ENCODE results near the gene GNAZ.

GNAZ gene

GRCh38 chr22:23093051-23093788, 22.9 kb downstream of the GNAZ start:
- DNase-seq (ENCODE audit: low read depth), result no peak

GRCh38 chr22:23094260-23094659, 23.9 kb downstream of the GNAZ start:
- no peak for DNase-seq (ENCODE audit: low read depth)

GRCh38 chr22:23094695-23095681, 24.7 kb downstream of the GNAZ start:
- DNase-seq (ENCODE audit: low read depth), result no peak

GRCh38 chr22:23095733-23096342, 25.5 kb downstream of the GNAZ start:
- DNase-seq (ENCODE audit: low read depth), result no peak

GRCh38 chr22:23097412-23098229, 27.3 kb downstream of the GNAZ start:
- no peak for DNase-seq (ENCODE audit: low read depth)

GRCh38 chr22:23098230-23098705, 27.9 kb downstream of the GNAZ start:
- DNase-seq (ENCODE audit: low read depth), result no peak

- no peak for DNase-seq (ENCODE audit: low read depth)
Measured at GRCh38 chr22:23098718-23099530, 28.6 kb downstream of the GNAZ start.

GRCh38 chr22:23099531-23099804, 29.1 kb downstream of the GNAZ start:
- DNase-seq (ENCODE audit: low read depth), result no peak

- no peak for DNase-seq (ENCODE audit: low read depth)
Measured at GRCh38 chr22:23100124-23100801, 29.9 kb downstream of the GNAZ start.

GRCh38 chr22:23101524-23101923, 31.2 kb downstream of the GNAZ start:
- no peak for DNase-seq (ENCODE audit: low read depth)

GRCh38 chr22:23102002-23102655, 31.8 kb downstream of the GNAZ start:
- no peak for DNase-seq (ENCODE audit: low read depth)

GRCh38 chr22:23102776-23103175, 32.5 kb downstream of the GNAZ start:
- DNase-seq (ENCODE audit: low read depth), result no peak

- DNase-seq (ENCODE audit: low read depth), result no peak
Measured at GRCh38 chr22:23103199-23103954, 33.1 kb downstream of the GNAZ start.

GRCh38 chr22:23104187-23104971, 34.1 kb downstream of the GNAZ start:
- DNase-seq (ENCODE audit: low read depth), result no peak

- no peak for DNase-seq (ENCODE audit: low read depth)
Measured at GRCh38 chr22:23105304-23105703, 35.0 kb downstream of the GNAZ start.

- no peak for DNase-seq (ENCODE audit: low read depth)
Measured at GRCh38 chr22:23105919-23106318, 35.6 kb downstream of the GNAZ start.

GRCh38 chr22:23106344-23106743, 36.0 kb downstream of the GNAZ start:
- DNase-seq (ENCODE audit: low read depth), result no peak

- no peak for DNase-seq (ENCODE audit: low read depth)
Measured at GRCh38 chr22:23106906-23107367, 36.6 kb downstream of the GNAZ start.
